ENCODE data around the gene LSR.
"Not testable (repeated sequence)": the region's sequence is repeated elsewhere in the genome, so short reads cannot be mapped to it uniquely, and the experiment has no call there.

The LSR gene

GRCh38 chr19:35286101-35286500, 37.3 kb downstream of the LSR start:
- DNase-seq (ENCODE audit: low read depth, low spot score) = not testable (repeated sequence)

- DNase-seq (ENCODE audit: low read depth, low spot score) = no peak
Measured at GRCh38 chr19:35287713-35288112, 38.9 kb downstream of the LSR start.

- no peak for DNase-seq (ENCODE audit: low read depth, low spot score)
Measured at GRCh38 chr19:35288331-35288730, 39.5 kb downstream of the LSR start.

GRCh38 chr19:35288906-35289305, 40.1 kb downstream of the LSR start:
- DNase-seq (ENCODE audit: low read depth, low spot score) = no peak

GRCh38 chr19:35290381-35291127, 41.8 kb downstream of the LSR start:
- DNase-seq (ENCODE audit: low read depth, low spot score) = no peak

- no peak for DNase-seq (ENCODE audit: low read depth, low spot score)
Measured at GRCh38 chr19:35291259-35291658, 42.5 kb downstream of the LSR start.

GRCh38 chr19:35291916-35292315, 43.1 kb downstream of the LSR start, which contains the start of gene MAG:
Gene MAG (plus strand): TSS chr19:35292161. CDS start chr19:35295409, 3,248 bp downstream.
- DNase-seq (ENCODE audit: low read depth, low spot score) = no peak

- no peak for DNase-seq (ENCODE audit: low read depth, low spot score)
Measured at GRCh38 chr19:35292421-35293362, 43.9 kb downstream of the LSR start.

GRCh38 chr19:35293363-35293739, 44.5 kb downstream of the LSR start:
- DNase-seq (ENCODE audit: low read depth, low spot score) = no peak

GRCh38 chr19:35293808-35294207, 45.0 kb downstream of the LSR start:
- DNase-seq (ENCODE audit: low read depth, low spot score) = no peak

GRCh38 chr19:35294328-35294727, 45.5 kb downstream of the LSR start:
- no peak for DNase-seq (ENCODE audit: low read depth, low spot score)

GRCh38 chr19:35294859-35295791, 46.3 kb downstream of the LSR start:
- no peak for DNase-seq (ENCODE audit: low read depth, low spot score)

- no peak for DNase-seq (ENCODE audit: low read depth, low spot score)
Measured at GRCh38 chr19:35295792-35296462, 47.1 kb downstream of the LSR start.

GRCh38 chr19:35296644-35297514, 48.1 kb downstream of the LSR start:
- DNase-seq (ENCODE audit: low read depth, low spot score) = no peak

GRCh38 chr19:35297515-35297848, 48.7 kb downstream of the LSR start:
- no peak for DNase-seq (ENCODE audit: low read depth, low spot score)

GRCh38 chr19:35297922-35298321, 49.1 kb downstream of the LSR start:
- no peak for DNase-seq (ENCODE audit: low read depth, low spot score)

GRCh38 chr19:35298561-35298972, 49.8 kb downstream of the LSR start:
- DNase-seq (ENCODE audit: low read depth, low spot score) = no peak

- DNase-seq (ENCODE audit: low read depth, low spot score) = no peak
Measured at GRCh38 chr19:35299523-35300338, 50.9 kb downstream of the LSR start.

- no peak for DNase-seq (ENCODE audit: low read depth, low spot score)
Measured at GRCh38 chr19:35300339-35300649, 51.5 kb downstream of the LSR start.

All from activated CD4-positive, CD25-positive, alpha-beta regulatory T cell treated with anti-CD3 and anti-CD28 coated beads, Interleukin-2, amount 50 U/mL, for 16 hours (primary cell).